Ureter (tissue), 1 donor: Measurements from ENCODE around the gene DGKZ. TPM values are rescaled to one million over a fixed set of nuclear protein-coding genes. Genes with fewer than 3 reads are reported as not detected.
"Not testable (repeated sequence)": the region's sequence is repeated elsewhere in the genome, so short reads cannot be mapped to it uniquely, and the experiment has no call there.

Source experiments
- DNase-seq: peaks from one replicate; pipeline ENCODE4 v3.0.0-alpha.2; 2020; ENCODE audit warnings: low spot score
- total RNA-seq: library from RNA; stranded (reverse); gene quantifications from one replicate; pipeline ENCODE4 v1.2.4, GENCODE V29; 2023
- donor health status: DM: yes; HTN: yes; CAD: no.

DGKZ gene
- total RNA-seq, 1 donor from 2014 or later, result 76.3 TPM

DNA sequence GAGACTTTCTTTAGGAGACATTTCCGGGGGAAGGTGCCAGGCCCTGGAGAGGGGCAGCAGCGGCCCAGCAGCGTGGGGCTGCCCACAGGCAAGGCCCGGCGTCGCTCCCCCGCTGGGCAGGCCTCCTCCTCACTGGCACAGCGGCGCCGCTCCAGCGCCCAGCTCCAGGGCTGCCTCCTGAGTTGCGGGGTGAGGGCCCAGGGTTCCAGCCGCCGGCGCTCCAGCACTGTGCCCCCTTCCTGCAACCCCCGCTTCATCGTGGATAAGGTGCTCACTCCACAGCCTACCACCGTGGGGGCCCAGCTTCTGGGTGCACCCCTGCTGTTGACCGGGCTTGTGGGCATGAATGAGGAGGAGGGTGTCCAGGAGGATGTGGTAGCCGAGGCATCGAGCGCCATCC, 19.0 kb downstream of the DGKZ start:
- DNase-seq, result no peak

- no peak for DNase-seq
These were observed 19.4 kb downstream of the DGKZ start for GRCh38 chr11:46366661-46367161.

DNA sequence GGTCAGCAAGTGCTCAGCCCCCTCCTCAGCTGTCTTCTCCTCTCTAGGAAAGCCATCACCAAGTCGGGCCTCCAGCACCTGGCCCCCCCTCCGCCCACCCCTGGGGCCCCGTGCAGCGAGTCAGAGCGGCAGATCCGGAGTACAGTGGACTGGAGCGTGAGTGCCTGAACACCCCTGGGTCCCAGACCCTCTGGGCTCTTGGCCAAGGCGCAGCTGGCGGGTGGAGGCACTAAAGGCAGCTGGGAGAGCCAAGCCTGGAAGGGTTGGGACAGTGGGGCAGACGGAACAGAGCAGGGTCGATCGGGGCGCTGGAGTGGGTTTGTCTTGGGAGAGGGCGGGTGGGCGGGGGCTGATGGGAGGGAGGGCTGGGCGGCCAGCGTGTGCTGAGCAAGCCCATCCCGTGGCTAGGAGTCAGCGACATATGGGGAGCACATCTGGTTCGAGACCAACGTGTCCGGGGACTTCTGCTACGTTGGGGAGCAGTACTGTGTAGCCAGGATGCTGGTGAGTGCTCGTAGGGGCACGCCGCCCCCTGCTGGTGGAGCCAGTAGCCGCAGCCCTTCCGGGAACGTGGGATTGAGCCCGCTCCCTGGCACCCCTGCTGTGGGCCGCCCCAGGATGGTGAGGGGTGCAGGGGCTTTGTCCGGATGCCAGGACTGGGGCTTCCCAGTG, 20.1 kb downstream of the DGKZ start:
- no peak for DNase-seq

- DNase-seq, result no peak
These were observed 20.6 kb downstream of the DGKZ start for GRCh38 chr11:46367916-46368267.

GRCh38 chr11:46369458-46370152, 22.3 kb downstream of the DGKZ start:
- DNase-seq, result no peak

DNA sequence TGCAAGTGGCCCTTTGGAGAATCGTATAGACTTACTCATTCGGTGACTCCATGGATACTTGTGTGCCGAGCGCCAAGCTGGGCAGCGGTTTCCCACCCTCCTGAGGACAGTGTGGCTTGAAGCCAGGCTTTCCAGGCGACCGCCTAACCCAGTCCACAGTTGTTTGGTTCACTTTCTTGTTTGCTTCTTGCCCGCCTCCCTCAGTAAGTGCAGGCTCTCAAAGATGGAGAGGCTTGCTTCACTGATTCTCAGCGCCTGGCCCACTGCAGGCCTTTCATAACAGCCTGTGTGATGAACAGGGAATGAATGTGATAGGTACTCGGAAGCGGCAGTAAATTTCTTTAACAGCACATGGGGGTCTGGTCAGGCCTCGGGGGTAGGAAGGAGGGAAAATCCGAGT, 23.0 kb downstream of the DGKZ start:
- no peak for DNase-seq

- not testable (repeated sequence) for DNase-seq
These were observed 24.0 kb downstream of the DGKZ start for GRCh38 chr11:46371262-46371661.

DNA sequence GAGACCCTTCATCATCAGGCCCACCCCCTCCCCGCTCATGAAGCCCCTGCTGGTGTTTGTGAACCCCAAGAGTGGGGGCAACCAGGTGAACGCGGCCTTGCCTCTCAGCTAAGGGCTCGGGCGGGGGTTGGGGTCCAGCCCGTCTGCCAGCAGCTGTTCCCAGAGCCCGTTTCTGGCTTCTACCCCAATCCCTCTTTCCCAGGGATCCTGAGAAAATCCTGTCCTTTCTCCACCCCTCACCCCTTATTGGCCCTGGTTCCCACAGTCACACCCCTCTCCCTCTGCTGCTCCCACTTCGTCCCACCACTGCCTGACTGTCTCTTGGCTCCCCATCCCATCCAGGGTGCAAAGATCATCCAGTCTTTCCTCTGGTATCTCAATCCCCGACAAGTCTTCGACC, 24.8 kb downstream of the DGKZ start:
- no peak for DNase-seq

DNA sequence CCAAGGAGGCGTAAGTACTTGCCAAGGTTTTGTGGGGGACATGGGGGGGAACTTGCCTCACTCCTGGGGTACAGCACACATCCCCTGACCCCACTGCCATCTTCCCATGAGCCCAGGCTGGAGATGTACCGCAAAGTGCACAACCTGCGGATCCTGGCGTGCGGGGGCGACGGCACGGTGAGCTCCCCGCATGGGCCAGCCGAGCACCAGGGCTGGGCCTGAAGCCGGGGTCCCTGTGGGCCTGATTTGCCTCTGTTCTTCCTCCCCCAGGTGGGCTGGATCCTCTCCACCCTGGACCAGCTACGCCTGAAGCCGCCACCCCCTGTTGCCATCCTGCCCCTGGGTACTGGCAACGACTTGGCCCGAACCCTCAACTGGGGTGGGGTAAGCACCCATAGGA, 25.2 kb downstream of the DGKZ start:
- DNase-seq, result not testable (repeated sequence)

- DNase-seq, result no peak
These were observed 26.8 kb downstream of the DGKZ start for GRCh38 chr11:46373787-46374740.

DNA sequence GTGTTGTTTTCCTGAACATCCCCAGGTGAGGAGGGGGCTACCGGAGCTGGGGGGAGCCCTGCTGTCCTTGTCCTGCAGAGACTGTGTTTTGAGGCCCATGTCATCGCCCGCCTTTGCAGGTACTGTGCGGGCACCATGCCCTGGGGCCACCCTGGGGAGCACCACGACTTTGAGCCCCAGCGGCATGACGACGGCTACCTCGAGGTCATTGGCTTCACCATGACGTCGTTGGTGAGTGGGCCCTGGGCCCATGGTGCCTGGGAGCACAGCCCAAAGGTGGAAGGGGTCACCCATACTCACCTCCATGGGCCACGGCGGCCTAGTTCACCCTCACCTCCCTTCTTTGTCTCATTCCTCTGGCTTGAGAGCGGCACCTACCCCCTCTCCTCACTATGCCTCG, 27.6 kb downstream of the DGKZ start:
- DNase-seq, result no peak

GRCh38 chr11:46375392-46376101, 28.3 kb downstream of the DGKZ start:
- no peak for DNase-seq

DNA sequence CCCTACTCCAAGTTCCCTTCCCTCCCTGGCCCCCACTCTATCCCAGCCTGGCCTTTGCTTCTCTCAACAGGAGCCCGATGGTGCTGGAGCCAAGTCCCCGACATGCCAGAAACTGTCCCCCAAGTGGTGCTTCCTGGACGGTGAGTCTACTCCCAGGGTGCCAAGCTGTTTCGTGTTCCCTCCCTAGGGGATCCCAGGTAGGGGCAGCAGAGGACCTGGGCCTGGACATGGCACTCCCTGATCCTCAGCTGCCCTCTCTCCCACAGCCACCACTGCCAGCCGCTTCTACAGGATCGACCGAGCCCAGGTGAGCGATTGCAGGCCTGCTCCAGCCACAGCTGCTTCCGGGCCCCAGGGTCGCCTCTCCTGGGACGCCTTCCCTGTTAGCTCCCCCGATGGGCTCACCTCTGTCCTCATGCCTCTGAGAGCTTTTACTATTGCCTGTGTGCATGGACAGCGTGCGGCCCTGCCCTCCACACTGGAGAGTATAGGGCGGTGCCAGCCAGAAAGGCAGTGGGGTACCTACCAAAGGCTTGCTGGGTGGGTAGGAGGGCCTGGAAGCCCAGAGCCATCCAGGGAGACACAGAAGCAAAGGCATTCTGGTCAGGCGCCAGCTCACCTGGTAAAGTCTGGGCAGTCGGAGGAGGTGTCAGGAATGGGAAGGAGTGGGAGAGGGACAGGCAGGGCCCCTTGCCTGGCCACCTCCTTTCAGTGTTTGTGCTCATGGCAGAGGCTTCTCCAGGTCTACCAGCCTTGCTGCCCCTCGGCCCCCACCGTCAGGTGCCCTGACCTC, 29.2 kb downstream of the DGKZ start:
- no peak for DNase-seq

GRCh38 chr11:46377290-46377689, 30.0 kb downstream of the DGKZ start:
- DNase-seq, result no peak

GRCh38 chr11:46377831-46378230, 30.6 kb downstream of the DGKZ start:
- DNase-seq, result no peak

GRCh38 chr11:46378296-46378695, 31.0 kb downstream of the DGKZ start:
- no peak for DNase-seq

GRCh38 chr11:46378811-46379481, 31.7 kb downstream of the DGKZ start:
- DNase-seq, result no peak

DNA sequence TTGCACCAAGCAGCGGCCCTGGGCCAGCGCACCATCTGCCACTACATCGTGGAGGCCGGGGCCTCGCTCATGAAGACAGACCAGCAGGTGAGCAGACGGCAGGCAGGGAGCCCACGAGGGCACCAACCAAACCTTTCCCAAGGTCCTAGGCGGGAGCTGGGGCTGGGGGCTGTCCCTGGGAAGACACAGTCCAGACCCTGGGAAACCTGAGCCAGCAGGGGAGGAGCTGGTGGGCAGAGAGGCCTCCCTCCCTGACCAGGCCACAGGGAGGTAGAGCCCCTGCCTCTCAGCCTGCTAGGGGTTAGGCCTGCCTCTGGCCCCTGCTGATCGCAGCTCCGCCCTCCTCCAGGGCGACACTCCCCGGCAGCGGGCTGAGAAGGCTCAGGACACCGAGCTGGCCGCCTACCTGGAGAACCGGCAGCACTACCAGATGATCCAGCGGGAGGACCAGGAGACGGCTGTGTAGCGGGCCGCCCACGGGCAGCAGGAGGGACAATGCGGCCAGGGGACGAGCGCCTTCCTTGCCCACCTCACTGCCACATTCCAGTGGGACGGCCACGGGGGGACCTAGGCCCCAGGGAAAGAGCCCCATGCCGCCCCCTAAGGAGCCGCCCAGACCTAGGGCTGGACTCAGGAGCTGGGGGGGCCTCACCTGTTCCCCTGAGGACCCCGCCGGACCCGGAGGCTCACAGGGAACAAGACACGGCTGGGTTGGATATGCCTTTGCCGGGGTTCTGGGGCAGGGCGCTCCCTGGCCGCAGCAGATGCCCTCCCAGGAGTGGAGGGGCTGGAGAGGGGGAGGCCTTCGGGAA, 32.4 kb downstream of the DGKZ start:
- DNase-seq, result not testable (repeated sequence)

GRCh38 chr11:46380340-46381047, 33.2 kb downstream of the DGKZ start:
- DNase-seq, result no peak
